Epithelial cell of prostate (primary cell): ENCODE data around the gene PIANP.
A peak's percentile ranks its signal among the peaks of the same experiment; 100 is the strongest.
"Not testable (repeated sequence)": the region's sequence is repeated elsewhere in the genome, so short reads cannot be mapped to it uniquely, and the experiment has no call there.

ENCODE experiments used
- DNase-seq: peaks from one replicate; pipeline ENCODE4 v3.0.0-alpha.2; 2011; ENCODE audit warnings: low read depth, low spot score
- H3K27ac ChIP-seq: fragments of 450-650 bp; 2 replicates; pipeline ENCODE4 v1.5.1; 2017; ENCODE audit warnings: mild to moderate bottlenecking

Gene PIANP, protein sequence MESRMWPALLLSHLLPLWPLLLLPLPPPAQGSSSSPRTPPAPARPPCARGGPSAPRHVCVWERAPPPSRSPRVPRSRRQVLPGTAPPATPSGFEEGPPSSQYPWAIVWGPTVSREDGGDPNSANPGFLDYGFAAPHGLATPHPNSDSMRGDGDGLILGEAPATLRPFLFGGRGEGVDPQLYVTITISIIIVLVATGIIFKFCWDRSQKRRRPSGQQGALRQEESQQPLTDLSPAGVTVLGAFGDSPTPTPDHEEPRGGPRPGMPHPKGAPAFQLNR

DNA sequence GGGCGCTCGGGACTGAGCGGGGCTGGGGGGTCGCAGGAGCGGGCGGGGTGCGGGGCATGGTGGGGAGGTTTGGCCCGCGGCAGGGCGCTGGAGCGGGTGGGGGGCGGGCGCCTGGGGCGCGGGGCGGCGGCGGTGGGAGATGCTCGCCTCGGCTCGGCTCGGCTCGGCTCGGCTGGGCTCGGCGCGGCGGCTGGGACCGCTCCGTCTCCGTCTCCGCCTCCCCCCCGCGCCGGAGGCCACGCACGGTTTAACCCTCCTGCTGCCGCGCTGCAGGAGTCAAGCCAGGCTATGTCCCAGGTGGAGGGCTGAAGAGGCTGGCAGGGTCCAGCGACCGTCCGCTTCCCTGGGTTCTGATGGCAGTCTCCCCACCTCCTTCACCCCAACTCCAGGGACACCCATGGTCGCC, at the start of gene PIANP:
TSS of gene PIANP (minus strand) at position 170 of the 406 bp plus-strand sequence. CDS start 2,754 bp downstream, outside the sequence.
- H3K27ac ChIP-seq = no peak within 1 kb of the TSS
- DNase-seq = no peak

DNA sequence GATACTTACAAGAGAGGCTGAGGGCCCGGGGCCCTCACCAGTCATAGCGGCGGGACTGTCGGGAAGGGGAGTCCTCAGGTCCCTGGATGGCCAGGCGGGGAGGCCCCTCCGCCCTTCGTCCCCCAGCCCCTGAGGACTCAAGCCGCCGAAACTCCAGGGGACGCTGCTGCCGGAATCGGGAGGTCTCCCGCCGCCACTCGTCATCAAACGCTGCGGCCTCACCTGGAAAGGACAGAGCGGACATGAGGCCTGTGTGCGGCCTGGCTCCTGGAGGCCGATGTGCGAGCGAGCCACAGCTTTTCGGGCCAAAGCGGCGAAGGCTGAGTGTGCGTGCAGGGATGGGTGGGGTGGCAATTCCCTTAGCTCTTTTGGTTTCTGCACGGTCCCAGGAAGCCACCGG, 48.1 kb upstream of the PIANP start:
- no peak for DNase-seq
- H3K27ac ChIP-seq = no peak overlapping the region

DNA sequence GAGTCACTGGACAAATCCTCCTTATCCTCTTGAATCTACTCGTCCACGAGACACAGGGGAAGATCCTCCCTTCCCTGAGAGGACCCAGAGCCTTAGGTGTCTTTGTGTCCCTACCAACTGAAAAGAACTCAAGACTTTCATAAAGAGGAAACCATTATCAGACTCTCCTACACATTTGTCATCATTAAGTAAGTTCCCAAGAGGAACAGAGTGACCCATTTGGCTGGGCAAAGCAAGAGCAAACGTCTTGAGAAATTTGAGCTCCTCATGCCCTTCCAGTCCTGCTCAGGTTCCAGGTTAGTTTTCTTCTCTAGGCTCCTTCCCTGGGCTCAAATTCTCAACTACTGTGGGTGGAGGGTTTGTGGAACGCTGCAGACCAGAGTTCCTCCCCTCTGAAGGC, 46.6 kb upstream of the PIANP start:
- H3K27ac ChIP-seq = peak overlapping the region; percentile 83

DNA sequence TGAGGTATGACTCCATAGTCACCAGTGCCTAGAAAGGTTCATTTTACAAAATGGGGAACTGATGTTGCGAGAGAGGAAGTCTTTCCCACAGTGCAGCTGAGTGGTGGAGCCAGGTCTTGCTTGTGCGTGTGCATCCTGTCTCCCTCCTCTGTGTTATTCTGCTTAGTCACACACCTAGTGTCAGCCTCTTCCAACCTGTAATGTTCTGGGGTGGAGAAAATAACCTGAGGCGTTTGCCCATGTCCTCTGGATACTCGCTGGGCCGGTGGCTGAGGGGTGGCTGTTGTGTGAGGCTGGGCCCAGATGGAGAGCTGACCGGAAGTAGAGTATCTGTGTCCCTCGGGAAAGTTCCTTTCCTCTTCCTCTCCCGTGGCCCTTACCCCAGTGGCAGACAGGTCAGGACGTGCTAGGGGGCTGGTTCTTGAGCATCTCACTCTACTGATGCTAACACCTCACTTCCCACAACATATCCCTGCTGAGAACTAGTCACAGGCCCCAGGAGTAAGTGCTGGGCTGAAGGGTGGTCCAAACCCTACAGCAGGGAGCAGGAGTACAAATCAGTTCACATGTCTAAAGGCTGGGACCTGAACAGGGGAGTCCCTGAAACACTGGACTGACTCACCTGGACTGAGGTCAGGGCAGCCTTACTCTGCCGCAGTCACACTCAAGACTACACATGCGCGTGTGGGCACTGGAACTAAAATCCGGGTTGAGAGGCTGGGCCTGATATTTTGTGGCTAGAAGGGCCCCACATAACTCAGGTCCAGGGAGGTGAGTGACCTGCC, 45.3 kb upstream of the PIANP start:
- peak overlapping the region; percentile 83 for H3K27ac ChIP-seq
- DNase-seq = peak; percentile 51

More for the DNA sequence above, 46.6 kb upstream of the PIANP start:
- DNase-seq = no peak

DNA sequence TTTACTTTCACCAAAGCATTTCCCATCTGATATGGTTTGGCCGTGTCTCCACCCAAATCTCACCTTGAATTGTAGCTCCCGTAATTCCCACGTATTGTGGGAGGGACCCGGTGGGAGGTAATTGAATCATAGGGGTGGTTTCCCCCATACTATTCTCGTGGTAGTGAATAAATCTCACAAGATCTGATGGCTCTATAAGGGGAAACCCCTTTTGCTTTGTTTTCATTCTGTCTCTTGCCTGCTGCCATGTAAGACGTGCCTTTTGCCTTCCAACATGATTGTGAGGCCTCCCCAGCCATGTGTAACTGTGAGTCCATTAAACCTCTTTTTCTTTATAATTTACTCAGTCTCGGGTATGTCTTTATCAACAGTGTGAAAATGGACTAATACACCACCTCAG, 42.7 kb upstream of the PIANP start:
- DNase-seq, H3K27ac ChIP-seq: not testable (repeated sequence)

DNA sequence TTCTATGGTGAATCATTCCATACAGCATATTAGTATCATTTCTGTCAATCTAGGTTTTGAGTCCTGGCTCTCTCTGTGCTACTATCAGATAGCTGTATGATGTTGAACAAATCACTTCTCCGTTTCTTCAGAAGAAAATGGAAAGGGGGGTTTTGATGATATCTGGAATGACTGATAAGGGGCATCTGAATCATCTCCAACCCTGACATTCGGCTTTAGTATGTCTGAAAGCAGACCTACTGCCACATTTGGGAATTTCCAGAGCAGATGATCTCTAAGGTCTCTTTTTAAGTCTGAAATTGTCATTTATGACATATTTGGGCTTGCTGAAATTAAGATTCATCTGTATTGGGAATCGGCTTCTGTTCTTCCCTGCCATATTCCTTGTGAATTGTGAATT, 42.2 kb upstream of the PIANP start:
- no peak overlapping the region for H3K27ac ChIP-seq
- no peak for DNase-seq

DNA sequence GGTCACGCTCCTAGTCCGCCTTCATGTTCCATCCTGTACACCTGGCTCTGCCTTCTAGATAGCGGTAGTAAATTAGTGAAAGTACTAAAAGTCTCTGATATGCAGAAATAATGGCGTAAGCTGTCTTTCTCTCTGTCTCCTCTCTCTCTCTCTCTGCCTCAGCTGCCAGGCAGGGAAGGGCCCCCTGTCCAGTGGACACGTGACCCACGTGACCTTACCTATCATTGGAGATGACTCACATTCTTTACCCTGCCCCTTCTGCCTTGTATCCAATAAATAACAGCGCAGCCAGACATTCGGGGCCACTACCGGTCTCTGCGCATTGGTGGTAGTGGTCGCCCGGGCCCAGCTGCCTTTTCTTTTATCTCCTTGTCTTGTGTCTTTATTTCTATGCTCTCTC, 41.5 kb upstream of the PIANP start:
- DNase-seq, H3K27ac ChIP-seq: not testable (repeated sequence)

DNA sequence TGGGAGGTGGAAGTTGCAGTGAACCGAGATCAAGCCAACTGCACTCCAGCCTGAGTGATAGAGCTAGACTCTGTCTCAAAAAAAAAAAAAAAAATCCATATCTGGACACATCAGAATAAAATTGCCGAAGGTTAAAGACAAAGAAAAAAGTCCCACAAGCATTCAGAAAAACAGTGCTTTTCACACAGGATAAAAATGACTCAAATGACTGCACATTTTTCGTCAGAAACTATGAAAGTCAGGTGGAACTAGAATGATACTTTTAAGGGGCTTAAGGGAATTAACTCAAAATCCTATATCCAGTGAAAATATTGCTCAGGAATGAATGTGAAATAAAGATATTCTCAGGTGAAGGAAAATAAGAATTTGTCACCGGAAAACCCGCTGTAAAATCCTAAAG, 36.1 kb upstream of the PIANP start:
- H3K27ac ChIP-seq = peak overlapping the region; percentile 61
- no peak for DNase-seq

DNA sequence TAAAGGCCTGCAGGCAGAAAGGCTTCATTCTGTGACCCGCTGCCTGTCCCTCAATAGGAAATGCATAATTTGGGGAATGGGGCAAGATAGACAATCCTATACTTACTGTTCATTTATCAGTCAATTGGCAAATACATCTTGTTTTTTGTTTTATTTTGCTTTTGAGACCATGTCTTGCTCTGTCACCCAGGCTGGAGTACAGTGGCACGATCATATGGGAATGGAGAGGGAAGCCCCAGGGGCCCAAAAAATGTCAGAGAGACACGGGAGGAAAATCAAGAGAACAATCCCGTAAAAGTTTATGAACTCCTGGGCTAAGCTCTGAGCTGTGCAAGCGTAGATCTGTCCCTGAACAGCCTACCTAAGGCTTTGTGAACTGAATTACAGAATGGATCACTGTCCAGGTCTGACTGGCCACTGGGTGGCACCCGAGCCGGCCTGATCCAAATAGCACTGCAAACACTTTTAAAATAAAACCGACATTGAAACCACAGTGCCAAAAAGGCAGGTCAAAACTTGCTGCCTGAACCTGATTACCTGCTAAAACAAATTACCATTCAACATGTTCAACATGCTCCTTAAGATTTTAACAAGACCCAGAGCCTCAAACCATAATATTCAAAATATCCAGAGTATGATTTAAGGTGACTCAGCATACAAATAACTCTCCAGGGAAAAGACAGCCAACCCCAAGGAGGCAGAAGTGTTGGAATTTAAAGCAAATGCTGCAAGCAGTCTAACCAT, 35.0 kb upstream of the PIANP start:
- peak overlapping the region; percentile 61 for H3K27ac ChIP-seq

DNA sequence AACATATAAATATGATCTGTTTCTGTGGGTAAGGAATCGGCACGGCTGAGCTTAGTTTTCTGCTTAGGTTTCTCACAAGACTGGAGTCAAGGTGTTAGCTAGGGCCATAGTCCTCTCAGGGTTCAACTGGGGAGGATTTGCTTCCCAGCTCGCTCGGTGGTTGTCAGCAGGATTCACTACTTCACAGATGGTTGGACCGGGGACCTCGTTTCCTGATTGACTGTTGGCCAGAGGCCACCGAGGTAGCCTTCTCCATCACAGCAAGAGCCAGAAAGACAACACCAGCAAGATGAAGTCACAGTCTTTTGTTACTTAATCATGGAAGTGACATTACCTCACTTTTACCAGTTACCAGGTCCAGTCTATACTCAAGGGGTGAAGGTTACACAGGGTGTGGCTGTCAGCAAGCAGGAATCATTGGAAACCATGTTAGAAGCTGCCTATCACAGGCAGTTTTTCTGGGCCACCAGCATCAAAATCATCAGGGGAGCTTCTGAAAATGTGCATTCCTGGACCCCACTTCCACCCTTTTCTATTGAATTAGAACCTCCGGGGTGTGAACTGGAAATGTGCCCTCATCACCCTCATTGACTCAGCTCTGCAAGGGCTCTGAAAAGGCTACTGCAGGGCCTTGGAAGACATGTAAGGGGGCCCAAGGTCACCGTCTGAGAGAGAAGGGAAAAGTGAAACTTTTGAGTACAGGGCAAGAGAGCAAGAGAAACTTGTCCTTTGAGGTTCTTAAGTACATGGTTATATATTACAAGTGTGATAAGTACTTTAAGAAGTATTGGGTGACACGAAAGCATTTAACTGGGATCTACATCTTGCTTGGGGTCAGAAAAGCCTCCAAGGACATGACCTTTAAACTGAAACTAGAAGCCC, 34.1 kb upstream of the PIANP start:
- no peak for DNase-seq
- H3K27ac ChIP-seq = no peak overlapping the region

More for the DNA sequence above, 35.0 kb upstream of the PIANP start:
- peak; percentile 91 for DNase-seq

DNA sequence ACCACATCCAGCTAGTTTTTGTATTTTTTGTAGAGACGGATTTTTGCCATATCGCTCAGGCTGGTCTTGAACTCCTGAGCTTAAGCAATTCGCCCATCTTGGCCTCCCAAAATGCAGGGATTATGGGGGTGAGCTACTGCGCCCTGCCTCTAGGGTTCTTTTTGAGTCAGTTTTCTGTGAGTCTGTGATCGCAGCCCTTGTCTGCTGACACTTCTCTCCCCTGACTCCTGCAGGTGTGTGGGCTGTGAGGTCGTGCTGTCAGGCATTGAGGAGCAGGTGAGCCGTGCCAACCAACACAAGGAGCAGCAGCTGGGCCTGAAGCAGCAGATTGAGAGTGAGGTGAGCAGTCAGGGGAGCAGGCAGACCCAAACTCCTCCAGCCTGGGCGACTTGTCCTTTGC, 29.6 kb upstream of the PIANP start:
- DNase-seq = no peak
- H3K27ac ChIP-seq = no peak overlapping the region

DNA sequence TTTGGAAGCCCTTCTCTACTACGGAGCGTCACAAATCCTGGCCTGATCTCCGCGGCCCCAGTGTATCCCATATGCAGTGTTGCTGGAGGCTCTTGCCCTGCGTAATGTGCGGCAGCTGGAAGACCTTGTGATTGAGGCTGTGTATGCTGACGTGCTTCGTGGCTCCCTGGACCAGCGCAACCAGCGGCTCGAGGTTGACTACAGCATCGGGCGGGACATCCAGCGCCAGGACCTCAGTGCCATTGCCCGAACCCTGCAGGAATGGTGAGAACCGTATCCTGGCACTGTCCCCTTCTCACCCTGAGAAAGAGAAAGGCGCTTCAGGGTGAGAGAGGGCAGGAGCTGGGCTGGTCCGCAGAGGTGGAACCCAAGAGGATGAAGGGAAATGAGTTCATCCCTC, 28.6 kb upstream of the PIANP start:
- H3K27ac ChIP-seq = no peak overlapping the region
- no peak for DNase-seq

DNA sequence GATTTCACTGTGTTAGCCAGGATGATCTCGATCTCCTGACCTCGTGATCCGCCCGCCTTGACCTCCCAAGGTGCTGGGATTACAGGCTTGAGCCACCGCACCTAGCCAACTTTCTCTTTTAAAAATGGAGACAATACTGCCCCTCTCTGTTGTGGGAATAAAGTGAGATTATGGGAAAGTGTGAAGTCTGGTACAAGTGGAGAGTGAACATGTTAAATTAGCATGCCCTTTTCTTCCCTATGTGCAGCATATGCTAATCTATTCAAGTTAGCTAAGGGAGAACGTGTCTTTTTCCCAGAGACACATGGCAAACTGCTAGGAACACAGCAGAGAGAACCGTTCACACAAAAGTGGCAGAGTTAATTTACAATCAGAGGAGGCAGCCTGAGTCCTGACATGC, 24.7 kb upstream of the PIANP start:
- no peak overlapping the region for H3K27ac ChIP-seq
- no peak for DNase-seq

DNA sequence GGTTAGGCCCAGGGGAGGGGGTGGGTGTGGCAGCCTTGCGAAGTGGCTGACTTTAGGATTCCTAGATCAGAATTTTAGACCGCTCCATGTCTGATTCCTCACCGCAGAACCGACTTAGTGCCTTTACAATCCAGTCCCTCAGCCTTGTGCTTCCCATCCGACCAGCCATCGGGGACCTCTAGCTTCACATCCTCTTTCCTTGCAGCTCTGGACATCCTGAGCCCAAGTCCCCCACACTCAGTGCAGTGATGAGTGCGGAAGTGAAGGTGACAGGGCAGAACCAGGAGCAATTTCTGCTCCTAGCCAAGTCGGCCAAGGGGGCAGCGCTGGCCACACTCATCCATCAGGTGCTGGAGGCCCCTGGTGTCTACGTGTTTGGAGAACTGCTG, 23.8 kb upstream of the PIANP start:
- peak overlapping the region; percentile 84 for H3K27ac ChIP-seq
- no peak for DNase-seq

DNA sequence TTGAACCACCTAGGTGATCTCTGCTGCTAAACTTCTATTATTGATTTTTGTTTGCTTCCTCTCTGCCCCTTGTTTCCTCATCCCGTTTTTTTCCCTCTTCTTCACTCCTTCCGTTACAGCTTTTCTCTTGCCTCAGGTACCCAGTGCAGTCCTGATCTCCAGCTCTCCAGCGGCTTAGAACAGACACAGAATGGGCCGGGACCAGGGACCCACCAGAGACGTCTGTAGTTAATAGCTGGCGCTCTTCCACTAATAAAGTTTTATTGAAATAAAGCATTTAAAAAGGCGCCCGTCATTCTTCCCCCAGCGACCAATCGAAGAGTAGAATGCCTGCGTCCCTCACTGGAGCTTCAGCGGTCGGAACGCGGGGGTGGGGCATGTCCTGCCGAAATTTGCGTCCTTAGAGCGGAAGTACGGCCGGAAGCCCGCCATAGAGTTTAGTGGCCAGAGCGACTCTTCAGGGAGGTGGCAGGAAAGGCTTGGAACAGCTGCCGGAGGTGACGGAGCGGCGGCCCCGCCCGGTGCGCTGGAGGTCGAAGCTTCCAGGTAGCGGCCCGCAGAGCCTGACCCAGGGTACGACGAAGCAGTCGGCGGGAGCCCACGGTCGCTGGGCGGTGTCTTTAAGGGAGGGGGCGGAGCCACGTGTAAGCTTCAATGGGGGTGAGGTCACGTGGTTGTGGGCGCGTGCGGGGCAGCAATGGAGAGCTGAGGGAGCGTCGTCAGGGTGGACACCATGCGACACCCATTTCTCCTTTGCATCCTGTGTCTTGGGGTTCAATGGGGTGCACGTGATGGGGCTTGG, 23.2 kb upstream of the PIANP start, which contains the start of gene COPS7A:
TSS of gene COPS7A (plus strand) at position 440 of the 802 bp plus-strand sequence. CDS start 611 bp downstream, outside the sequence.
- DNase-seq = peak; percentile 94
- peak within 1 kb of the TSS; percentile 84 for H3K27ac ChIP-seq

DNA sequence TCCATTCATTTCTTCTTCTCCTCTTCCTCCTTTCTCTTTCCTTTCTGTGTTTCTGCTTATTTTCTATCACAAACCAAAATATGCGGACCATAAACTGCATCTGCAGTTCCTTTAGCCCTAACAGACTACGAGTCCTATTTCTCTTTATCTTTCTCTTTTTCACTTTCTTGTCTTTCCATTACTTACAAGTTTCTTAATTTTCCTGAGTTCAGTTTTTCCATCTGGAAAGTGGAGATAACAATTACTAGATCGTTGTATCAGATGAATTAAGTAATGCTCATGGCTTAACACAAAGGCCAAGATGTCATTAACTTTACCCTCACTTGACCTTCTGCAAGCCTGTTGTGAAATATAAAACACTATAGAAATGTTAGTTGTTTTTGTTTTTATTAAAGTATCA, 22.2 kb upstream of the PIANP start:
- no peak overlapping the region for H3K27ac ChIP-seq
- no peak for DNase-seq

DNA sequence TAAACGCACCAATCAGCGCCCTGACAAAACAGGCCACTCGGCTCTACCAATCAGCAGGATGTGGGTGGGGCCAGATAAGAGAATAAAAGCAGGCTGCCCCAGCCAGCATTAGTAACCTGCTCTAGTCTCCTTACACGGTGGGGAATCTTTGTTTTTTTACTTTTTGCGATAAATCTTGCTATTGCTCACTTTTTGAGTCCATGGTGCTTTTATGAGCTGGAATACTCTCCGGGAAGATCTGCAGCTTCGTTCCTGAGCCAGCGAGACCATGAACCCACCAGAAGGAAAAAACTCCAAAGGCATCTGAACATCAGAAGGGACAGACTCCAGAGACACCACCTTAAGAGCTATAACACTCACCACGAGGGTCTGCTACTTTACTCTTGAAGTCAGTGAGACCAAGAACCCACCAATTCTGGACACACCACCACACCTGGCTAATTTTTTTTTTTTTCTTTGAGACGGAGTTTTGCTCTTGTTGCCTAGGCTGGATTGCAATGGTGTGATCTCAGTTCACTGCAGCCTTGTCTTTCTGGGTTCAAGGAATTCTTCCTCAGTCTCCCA, 16.3 kb upstream of the PIANP start:
- no peak for DNase-seq
- no peak overlapping the region for H3K27ac ChIP-seq

DNA sequence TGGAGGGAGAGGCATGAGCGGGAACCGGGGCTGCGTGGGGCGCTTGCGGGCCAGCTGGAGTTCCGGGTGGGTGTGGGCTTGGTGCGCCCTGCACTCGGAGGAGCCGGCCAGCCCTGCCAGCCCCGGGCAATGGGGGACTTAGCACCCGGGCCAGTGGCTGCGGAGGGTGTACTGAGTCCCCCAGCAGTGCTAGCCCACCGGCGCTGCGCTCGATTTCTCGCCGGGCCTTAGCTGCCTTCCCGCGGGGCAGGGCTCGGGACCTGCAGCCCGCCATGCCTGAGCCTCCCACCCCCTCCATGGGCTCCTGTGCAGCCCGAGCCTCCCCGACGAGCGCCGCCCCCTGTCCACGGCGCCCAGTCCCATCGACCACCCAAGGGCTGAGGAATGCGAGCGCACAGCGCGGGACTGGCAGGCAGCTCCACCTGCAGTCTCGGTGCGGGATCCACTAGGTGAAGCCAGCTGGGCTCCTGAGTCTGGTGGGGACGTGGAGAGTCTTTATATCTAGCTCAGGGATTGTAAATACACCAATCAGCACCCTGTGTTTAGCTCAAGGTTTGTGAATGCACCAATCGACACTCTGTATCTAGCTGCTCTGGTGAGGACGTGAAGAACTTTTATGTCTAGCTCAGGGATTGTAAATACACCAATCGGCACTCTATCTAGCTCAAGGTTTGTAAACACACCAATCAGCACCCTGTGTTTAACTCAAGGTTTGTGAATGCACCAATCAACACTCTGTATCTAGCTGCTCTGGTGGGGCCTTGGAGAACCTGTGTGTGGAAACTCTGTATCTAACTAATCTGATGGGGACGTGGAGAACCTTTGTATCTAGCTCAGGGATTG, 15.6 kb upstream of the PIANP start:
- not testable (repeated sequence) for DNase-seq

More for the DNA sequence above, 15.6 kb upstream of the PIANP start:
- not testable (repeated sequence) for H3K27ac ChIP-seq
